Fibroblast of lung (primary cell): Measurements from ENCODE around the gene KLK3. TPM values are rescaled to one million over a fixed set of nuclear protein-coding genes. Genes with fewer than 3 reads are reported as not detected.

Source experiments
- DNase-seq, 2 donors: peaks; one replicate each; pipeline versions ENCODE4 v3.0.0 to v3.0.0-alpha.2; 2010; ENCODE audit warnings: low read depth in 2 of 2
- H2AFZ ChIP-seq: 2 replicates; pipeline ENCODE4 v1.5.1; 2012; ENCODE audit warnings: low read length, control low read depth, inconsistent platforms
- H3K27ac ChIP-seq: 2 replicates; pipeline ENCODE4 v1.5.1; 2011; ENCODE audit warnings: low read length, control low read depth; ENCODE audit not compliant: insufficient read depth
- H3K27me3 ChIP-seq: 2 replicates; pipeline ENCODE4 v1.5.1; 2011; ENCODE audit warnings: mild to moderate bottlenecking, low read length; ENCODE audit not compliant: control insufficient read depth, insufficient read depth
- H3K36me3 ChIP-seq: 2 replicates; pipeline ENCODE4 v1.5.1; 2011; ENCODE audit warnings: low read length; ENCODE audit not compliant: control insufficient read depth, insufficient read depth
- H3K4me1 ChIP-seq: 2 replicates; pipeline ENCODE4 v1.5.1; 2011; ENCODE audit warnings: low read length; ENCODE audit not compliant: control insufficient read depth, insufficient read depth; ENCODE audit errors: extremely low read depth
- H3K4me2 ChIP-seq: 2 replicates; pipeline ENCODE4 v1.5.1; 2011; ENCODE audit warnings: low read length, control low read depth; ENCODE audit not compliant: insufficient read depth; ENCODE audit errors: extremely low read depth
- H3K4me3 ChIP-seq, 4 experiments: fragments of 200-600 bp in 1 of 4; sonication (generic) in 1 of 4; replicated peaks in 1 of 4; 2 replicates each; pipeline ENCODE4 v1.5.1; 2011 to 2016; ENCODE audit warnings: low read length in 4 of 4, low read depth in 3 of 4, mild to moderate bottlenecking in 3 of 4, control low read depth in 2 of 4, inconsistent platforms in 1 of 4, mixed read lengths in 1 of 4; ENCODE audit not compliant: insufficient read depth in 1 of 4; ENCODE audit errors: control extremely low read depth in 1 of 4
- H3K79me2 ChIP-seq: 2 replicates; pipeline ENCODE4 v1.5.1; 2012; ENCODE audit warnings: mild to moderate bottlenecking, low read length, inconsistent platforms; ENCODE audit not compliant: control insufficient read depth, insufficient read depth
- H3K9ac ChIP-seq: 2 replicates; pipeline ENCODE4 v1.5.1; 2011; ENCODE audit warnings: mild to moderate bottlenecking, low read length, control low read depth; ENCODE audit not compliant: insufficient read depth
- H3K9me3 ChIP-seq: 2 replicates; pipeline ENCODE4 v1.5.1; 2012; ENCODE audit warnings: low read depth, low read length; ENCODE audit not compliant: control insufficient read depth, insufficient read depth
- H4K20me1 ChIP-seq: 2 replicates; pipeline ENCODE4 v1.5.1; 2011; ENCODE audit warnings: low read length; ENCODE audit not compliant: control insufficient read depth, insufficient read depth; ENCODE audit errors: extremely low read depth
- CTCF ChIP-seq, 2 donors: IDR thresholded peaks in 1 of 2; conservative IDR thresholded peaks in 1 of 2; 1 replicate in 1 of 2; 2 replicates in 1 of 2; pipeline ENCODE4 v1.5.1; 2011 to 2012; ENCODE audit warnings: low read length in 2 of 2, control low read depth in 1 of 2, inconsistent platforms in 1 of 2, low read depth in 1 of 2, mild to moderate bottlenecking in 1 of 2
- EZH2 ChIP-seq: IDR thresholded peaks from 2 replicates; pipeline ENCODE4 v1.5.1; 2012; ENCODE audit warnings: low read length, control low read depth, mild to moderate bottlenecking; ENCODE audit errors: missing control alignments
- polyA plus RNA-seq, 2 donors: library from polyadenylated mRNA; depleted of rRNA in 1 of 2; stranded (reverse) in 1 of 2; unstranded in 1 of 2; fragments of >200 nt; gene quantifications; 2 replicates each; pipeline ENCODE4 v1.2.1, GENCODE V29; 2011 to 2012; ENCODE audit warnings: missing spikeins in 1 of 2
- total RNA-seq: library from RNA; depleted of rRNA; stranded (reverse); fragments of >200 nt; gene quantifications from 2 replicates; pipeline ENCODE4 v1.2.1, GENCODE V29; 2014

KLK3 gene
- total and polyA plus RNA-seq, 2 donors (not counting 1 experiment from before 2014, with no cell fraction given): not detected

GRCh38 chr19:50830266-50831025, 24.3 kb upstream of the KLK3 start:
- Histone ChIP-seq H4K20me1 (no peaks in the 10 kb centered on the region), H3K4me1 (no peaks in the 10 kb centered on the region), H3K36me3 (no peaks in the 10 kb centered on the region), H3K4me2 (no peak overlapping the region), H3K9me3 (no peaks in the 10 kb centered on the region), H2AFZ (no peak overlapping the region), H3K79me2 (no peaks in the 10 kb centered on the region), H3K27me3 (no peaks in the 10 kb centered on the region), H3K4me3 (no peak overlapping the region), H3K27ac (no peak overlapping the region), H3K9ac (no peak overlapping the region)
- DNase-seq: no peak
- TF ChIP-seq EZH2 (no peak), CTCF (conservative IDR thresholded peaks at IDR 0.05 in 1 of 2, IDR thresholded peaks at IDR 0.05 in 1 of 2; ENCODE audit: low read depth in 1 of 2, low read length in 2 of 2) (no peak)

DNA sequence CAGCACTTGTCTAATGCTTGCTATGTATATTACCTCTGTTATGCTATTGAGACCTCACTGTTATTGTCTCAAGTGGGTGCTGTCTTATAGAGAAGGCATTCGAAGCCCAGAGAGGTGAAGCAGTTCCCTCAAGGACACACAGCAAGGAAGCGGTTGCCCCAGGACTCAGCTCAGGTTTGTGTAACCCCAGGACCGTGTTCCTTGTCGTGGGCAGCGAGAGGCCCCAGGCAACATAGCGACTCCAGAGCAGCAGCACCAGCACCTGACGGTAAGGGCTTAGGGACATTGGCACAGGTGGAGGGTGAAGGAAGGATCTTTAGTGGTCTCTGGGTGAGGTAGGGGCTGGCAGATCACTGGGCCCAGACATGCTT, 23.7 kb upstream of the KLK3 start:
- Histone ChIP-seq H3K4me2 (no peak overlapping the region), H3K27ac (no peak overlapping the region), H3K4me3 (no peak overlapping the region), H4K20me1 (no peaks in the 10 kb centered on the region), H3K79me2 (no peaks in the 10 kb centered on the region), H3K9ac (no peak overlapping the region), H2AFZ (no peak overlapping the region), H3K4me1 (no peaks in the 10 kb centered on the region), H3K27me3 (no peaks in the 10 kb centered on the region), H3K9me3 (no peaks in the 10 kb centered on the region), H3K36me3 (no peaks in the 10 kb centered on the region)
- no peak for DNase-seq
- no peak for TF ChIP-seq EZH2
- no peak for TF ChIP-seq CTCF (conservative IDR thresholded peaks at IDR 0.05 in 1 of 2, IDR thresholded peaks at IDR 0.05 in 1 of 2; ENCODE audit: low read depth in 1 of 2, low read length in 2 of 2)

- no peak overlapping the region for H3K27ac ChIP-seq
- H3K9me3 ChIP-seq: no peaks in the 10 kb centered on the region
- no peak for TF ChIP-seq EZH2
- TF ChIP-seq CTCF (conservative IDR thresholded peaks at IDR 0.05 in 1 of 2, IDR thresholded peaks at IDR 0.05 in 1 of 2; ENCODE audit: low read depth in 1 of 2, low read length in 2 of 2): no peak
- H3K4me3 ChIP-seq: no peak overlapping the region
- no peaks in the 10 kb centered on the region for H3K4me1 ChIP-seq
- H3K79me2 ChIP-seq: no peaks in the 10 kb centered on the region
- no peak overlapping the region for H2AFZ ChIP-seq
- no peak overlapping the region for H3K9ac ChIP-seq
- H4K20me1 ChIP-seq: no peaks in the 10 kb centered on the region
- no peaks in the 10 kb centered on the region for H3K36me3 ChIP-seq
- no peak for DNase-seq
- no peak overlapping the region for H3K4me2 ChIP-seq
- H3K27me3 ChIP-seq: no peaks in the 10 kb centered on the region
Measured at GRCh38 chr19:50832666-50833065, 22.0 kb upstream of the KLK3 start.
